Osteocyte (in vitro differentiated cells): ENCODE data around the gene TRAF3IP1. TPM values are rescaled to one million over a fixed set of nuclear protein-coding genes. Genes with fewer than 3 reads are reported as not detected.

Experiments used
- DNase-seq: peaks from one replicate; pipeline ENCODE4 v3.0.0; 2021; ENCODE audit warnings: mixed read lengths; ENCODE audit not compliant: unreplicated experiment; ENCODE audit errors: extremely low spot score
- H3K27ac Mint-ChIP-seq: one replicate; pipeline ENCODE4 v1.8.0; 2021; ENCODE audit warnings: mild to moderate bottlenecking, mixed read lengths; ENCODE audit not compliant: unreplicated experiment
- H3K27me3 Mint-ChIP-seq: one replicate; pipeline ENCODE4 v1.8.0; 2021; ENCODE audit warnings: mixed read lengths; ENCODE audit not compliant: unreplicated experiment
- H3K36me3 Mint-ChIP-seq: one replicate; pipeline ENCODE4 v1.8.0; 2021; ENCODE audit warnings: mixed read lengths; ENCODE audit not compliant: unreplicated experiment
- H3K4me1 Mint-ChIP-seq: one replicate; pipeline ENCODE4 v1.8.0; 2021; ENCODE audit warnings: mixed read lengths; ENCODE audit not compliant: unreplicated experiment
- H3K4me3 Mint-ChIP-seq: one replicate; pipeline ENCODE4 v1.8.0; 2021; ENCODE audit warnings: mild to moderate bottlenecking, moderate library complexity, mixed read lengths; ENCODE audit not compliant: unreplicated experiment
- H3K9me3 Mint-ChIP-seq: one replicate; pipeline ENCODE4 v1.8.0; 2021; ENCODE audit warnings: mixed read lengths; ENCODE audit not compliant: unreplicated experiment
- total RNA-seq: library from RNA; stranded (reverse); gene quantifications from 2 replicates; pipeline ENCODE4 v1.2.1, GENCODE V29; 2021
- TF ChIP-seq, protein P1 (sequence below): fragments of 200-600 bp; sonication (generic); IDR thresholded peaks from 2 replicates; pipeline ENCODE4 v1.5.0; 2021; ENCODE audit warnings: antibody characterized with exemption, mild to moderate bottlenecking, moderate library complexity

Gene TRAF3IP1
- total RNA-seq, 1 donor from 2014 or later = 19.4 TPM

DNA sequence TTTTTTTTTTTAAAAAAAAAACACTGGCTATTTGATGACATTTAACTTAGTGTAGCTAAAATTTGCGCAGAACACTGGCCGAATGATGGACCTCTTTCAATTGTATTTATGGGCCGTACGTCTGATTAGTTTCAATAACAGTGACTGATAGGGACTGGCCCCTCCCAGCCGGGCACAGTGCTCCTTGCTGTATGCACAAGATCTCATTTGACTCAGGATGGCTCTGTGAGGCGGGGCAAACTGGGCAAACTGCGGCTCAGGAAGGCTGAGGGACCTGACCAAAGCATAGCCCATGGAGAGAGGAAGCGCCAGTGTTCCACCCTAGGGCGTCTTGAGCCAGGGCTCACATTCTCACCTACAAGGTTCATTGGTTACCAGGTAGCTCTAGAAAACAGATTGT, 21.2 kb downstream of the TRAF3IP1 start:
- Mint-ChIP-seq H3K27me3 (no peaks in the 10 kb centered on the region), H3K9me3 (no peaks in the 10 kb centered on the region), H3K27ac (no peak overlapping the region), H3K4me1 (peaks cover 6% of the 10 kb centered on the region), H3K36me3 (peaks cover 17% of the 10 kb centered on the region), H3K4me3 (no peak overlapping the region)
- no peak for DNase-seq
- TF ChIP-seq, protein P1, sequence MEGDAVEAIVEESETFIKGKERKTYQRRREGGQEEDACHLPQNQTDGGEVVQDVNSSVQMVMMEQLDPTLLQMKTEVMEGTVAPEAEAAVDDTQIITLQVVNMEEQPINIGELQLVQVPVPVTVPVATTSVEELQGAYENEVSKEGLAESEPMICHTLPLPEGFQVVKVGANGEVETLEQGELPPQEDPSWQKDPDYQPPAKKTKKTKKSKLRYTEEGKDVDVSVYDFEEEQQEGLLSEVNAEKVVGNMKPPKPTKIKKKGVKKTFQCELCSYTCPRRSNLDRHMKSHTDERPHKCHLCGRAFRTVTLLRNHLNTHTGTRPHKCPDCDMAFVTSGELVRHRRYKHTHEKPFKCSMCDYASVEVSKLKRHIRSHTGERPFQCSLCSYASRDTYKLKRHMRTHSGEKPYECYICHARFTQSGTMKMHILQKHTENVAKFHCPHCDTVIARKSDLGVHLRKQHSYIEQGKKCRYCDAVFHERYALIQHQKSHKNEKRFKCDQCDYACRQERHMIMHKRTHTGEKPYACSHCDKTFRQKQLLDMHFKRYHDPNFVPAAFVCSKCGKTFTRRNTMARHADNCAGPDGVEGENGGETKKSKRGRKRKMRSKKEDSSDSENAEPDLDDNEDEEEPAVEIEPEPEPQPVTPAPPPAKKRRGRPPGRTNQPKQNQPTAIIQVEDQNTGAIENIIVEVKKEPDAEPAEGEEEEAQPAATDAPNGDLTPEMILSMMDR = no peak

DNA sequence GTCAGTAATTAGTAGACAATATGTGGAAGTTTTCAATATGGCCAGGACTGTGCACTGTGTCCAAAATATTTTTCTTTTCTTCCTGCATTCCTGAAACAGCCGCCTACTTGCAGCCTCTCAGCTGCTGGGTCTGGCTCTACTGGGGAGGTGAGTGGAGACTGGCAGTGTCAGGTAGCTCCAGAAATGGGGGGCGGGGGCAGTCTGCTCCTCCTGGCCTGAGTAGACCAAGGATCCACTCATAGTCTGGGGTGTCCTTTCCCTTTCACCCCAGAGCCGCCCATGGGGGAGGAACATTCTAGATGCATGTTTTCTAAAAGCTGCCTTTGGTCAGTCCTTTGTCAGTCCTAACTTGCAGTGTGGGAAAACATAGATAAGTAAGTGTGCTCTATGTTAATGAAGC, 23.7 kb downstream of the TRAF3IP1 start:
- peaks cover 4% of the 10 kb centered on the region for H3K36me3 Mint-ChIP-seq
- no peak overlapping the region for H3K4me3 Mint-ChIP-seq
- no peaks in the 10 kb centered on the region for H3K27me3 Mint-ChIP-seq
- H3K9me3 Mint-ChIP-seq = no peaks in the 10 kb centered on the region
- TF ChIP-seq, protein P1 = no peak
- H3K4me1 Mint-ChIP-seq = peaks cover 2% of the 10 kb centered on the region
- DNase-seq = no peak
- no peak overlapping the region for H3K27ac Mint-ChIP-seq

DNA sequence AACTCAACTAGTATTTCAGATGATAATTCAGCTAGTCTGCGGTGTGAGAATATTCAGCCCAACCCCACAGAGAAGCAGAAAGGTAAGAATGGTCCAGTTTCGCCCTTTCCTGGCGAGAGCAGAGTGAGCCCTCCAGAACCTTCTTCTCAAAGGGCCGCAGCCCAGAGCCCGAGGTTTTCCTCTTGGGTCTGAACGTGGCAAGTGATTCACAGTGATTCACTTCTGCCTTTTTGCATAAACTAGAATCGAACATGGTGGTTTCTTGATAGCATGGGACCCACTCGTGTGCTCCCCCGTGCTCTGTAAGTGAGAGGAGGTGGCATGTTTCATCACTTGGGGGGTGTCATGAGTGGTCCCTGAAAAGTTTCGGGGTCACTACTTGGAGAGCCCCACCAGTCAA, 24.2 kb downstream of the TRAF3IP1 start:
- H3K27ac Mint-ChIP-seq = no peak overlapping the region
- no peak overlapping the region for H3K4me3 Mint-ChIP-seq
- TF ChIP-seq, protein P1 = no peak

DNA sequence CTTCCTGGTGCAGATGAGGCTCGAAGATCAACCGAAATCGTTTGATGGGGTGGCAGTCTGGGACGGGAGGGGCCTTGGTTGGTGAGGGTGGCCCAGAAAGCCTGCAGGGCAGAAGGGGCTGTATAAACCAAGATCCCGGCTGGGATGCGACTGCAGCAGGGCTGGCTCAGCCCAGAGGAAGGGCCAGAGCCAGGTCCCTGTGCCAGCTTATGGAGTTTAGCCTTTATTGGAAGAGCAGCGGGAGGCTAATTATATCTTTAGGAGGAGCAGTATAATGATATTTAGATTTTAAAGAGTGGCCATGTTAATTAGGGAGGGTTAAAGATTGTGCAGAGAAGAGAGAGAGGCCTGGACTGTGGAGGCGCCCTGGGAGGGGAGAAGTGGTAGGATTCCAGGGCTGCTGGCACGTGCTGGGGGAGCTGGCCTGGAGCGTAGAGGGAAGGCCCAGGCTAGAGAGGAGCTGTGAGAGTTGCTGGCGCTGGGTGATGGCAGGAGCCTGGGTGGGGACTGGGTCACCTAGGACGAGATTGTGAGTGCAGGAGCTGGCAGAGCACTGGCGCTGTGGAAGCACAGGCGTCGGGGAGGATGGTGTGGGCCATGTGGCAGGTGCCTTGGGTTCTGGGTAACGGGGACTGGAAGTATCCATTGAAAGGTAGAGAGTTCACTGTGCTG, 25.1 kb downstream of the TRAF3IP1 start:
- TF ChIP-seq, protein P1 = no peak
- DNase-seq = no peak
- peaks cover 9% of the 10 kb centered on the region for H3K36me3 Mint-ChIP-seq
- no peaks in the 10 kb centered on the region for H3K27me3 Mint-ChIP-seq
- H3K4me1 Mint-ChIP-seq = no peaks in the 10 kb centered on the region
- no peak overlapping the region for H3K27ac Mint-ChIP-seq
- no peak overlapping the region for H3K4me3 Mint-ChIP-seq
- no peaks in the 10 kb centered on the region for H3K9me3 Mint-ChIP-seq

More for the DNA sequence above, 24.2 kb downstream of the TRAF3IP1 start:
- no peaks in the 10 kb centered on the region for H3K4me1 Mint-ChIP-seq
- DNase-seq = no peak
- no peaks in the 10 kb centered on the region for H3K27me3 Mint-ChIP-seq
- H3K9me3 Mint-ChIP-seq = no peaks in the 10 kb centered on the region
- peaks cover 8% of the 10 kb centered on the region for H3K36me3 Mint-ChIP-seq

DNA sequence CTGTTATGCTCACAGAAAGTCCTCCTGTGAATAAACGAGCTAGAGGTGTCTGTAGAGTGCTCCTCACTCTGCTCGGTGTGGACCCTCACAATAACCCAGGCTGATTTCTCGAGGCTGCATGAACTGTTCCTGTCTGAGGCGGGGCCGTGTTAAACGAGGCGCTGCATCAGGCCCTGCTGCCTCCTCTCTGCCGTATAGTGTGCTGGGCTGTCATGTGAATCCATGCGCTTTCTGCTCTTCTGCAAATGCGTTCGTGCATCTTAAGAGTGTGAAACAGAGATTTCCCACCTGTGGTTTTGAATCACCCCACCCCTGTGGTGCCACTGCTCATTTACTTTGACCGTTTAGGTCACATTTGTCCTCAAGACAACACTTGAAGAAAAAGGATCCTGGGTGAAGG, 26.2 kb downstream of the TRAF3IP1 start:
- Mint-ChIP-seq H3K27ac (no peak overlapping the region), H3K36me3 (peaks cover 9% of the 10 kb centered on the region), H3K9me3 (no peaks in the 10 kb centered on the region), H3K4me1 (no peaks in the 10 kb centered on the region), H3K27me3 (no peaks in the 10 kb centered on the region), H3K4me3 (no peak overlapping the region)
- TF ChIP-seq, protein P1 = no peak
- no peak for DNase-seq
